ENCODE results near the gene SLC45A2.
"Not testable (repeated sequence)": the region's sequence is repeated elsewhere in the genome, so short reads cannot be mapped to it uniquely, and the experiment has no call there.

SLC45A2 gene

GRCh38 chr5:33964132-33964700 lies 20.3 kb downstream of the SLC45A2 start:
- DNase-seq, result no peak

GRCh38 chr5:33958176-33958575 lies 26.3 kb downstream of the SLC45A2 start:
- DNase-seq, result no peak

- DNase-seq, result no peak
Observed at GRCh38 chr5:33957577-33958150, 26.8 kb downstream of the SLC45A2 start.

- not testable (repeated sequence) for DNase-seq
Observed at GRCh38 chr5:33952175-33952574, 32.3 kb downstream of the SLC45A2 start.

- DNase-seq, result no peak
Observed at GRCh38 chr5:33944543-33945132, 39.9 kb downstream of the SLC45A2 start.

- DNase-seq, result no peak
Observed at GRCh38 chr5:33941090-33941489, 43.4 kb downstream of the SLC45A2 start.

GRCh38 chr5:33939556-33940262 lies 44.8 kb downstream of the SLC45A2 start:
- no peak for DNase-seq

- DNase-seq, result no peak
Observed at GRCh38 chr5:33938881-33939280, 45.6 kb downstream of the SLC45A2 start.

- DNase-seq, result no peak
Observed at GRCh38 chr5:33938507-33938796, 46.0 kb downstream of the SLC45A2 start.

- DNase-seq, result no peak
Observed at GRCh38 chr5:33937707-33938506, 46.6 kb downstream of the SLC45A2 start.

GRCh38 chr5:33937017-33937706 lies 47.3 kb downstream of the SLC45A2 start:
- no peak for DNase-seq

GRCh38 chr5:33936381-33937016 lies 48.0 kb downstream of the SLC45A2 start, which contains the start of gene RXFP3:
RXFP3 (plus strand) TSS chr5:33936386; CDS start chr5:33936741, 355 bp downstream.
- no peak for DNase-seq

- peak; percentile 10 for DNase-seq
Observed at GRCh38 chr5:33936004-33936380, 48.5 kb downstream of the SLC45A2 start.

- DNase-seq, result no peak
Observed at GRCh38 chr5:33934176-33934575, 50.3 kb downstream of the SLC45A2 start.

GRCh38 chr5:33933723-33934169 lies 50.7 kb downstream of the SLC45A2 start:
- DNase-seq, result no peak

GRCh38 chr5:33931136-33931535 lies 53.4 kb downstream of the SLC45A2 start:
- DNase-seq, result no peak

- DNase-seq, result no peak
Observed at GRCh38 chr5:33929925-33930690, 54.4 kb downstream of the SLC45A2 start.

GRCh38 chr5:33928283-33928682 lies 56.2 kb downstream of the SLC45A2 start:
- DNase-seq, result no peak

GRCh38 chr5:33927685-33928084 lies 56.8 kb downstream of the SLC45A2 start:
- no peak for DNase-seq

- no peak for DNase-seq
Observed at GRCh38 chr5:33925278-33925677, 59.2 kb downstream of the SLC45A2 start.

GRCh38 chr5:33921002-33921401 lies 63.5 kb downstream of the SLC45A2 start:
- no peak for DNase-seq
